AG09319 (cell line): ENCODE measurements around the gene MYO5B.

Experiments used
- DNase-seq: peaks from one replicate; pipeline ENCODE4 v3.0.0-alpha.2; 2010; ENCODE audit warnings: low read depth; ENCODE audit errors: extremely low read depth
- CTCF ChIP-seq: IDR thresholded peaks from 2 replicates; pipeline ENCODE4 v1.5.1; 2011; ENCODE audit warnings: low read depth, mild to moderate bottlenecking, inconsistent platforms, low read length, moderate library complexity

Gene MYO5B

GRCh38 chr18:49963217-49963616 is 231.7 kb downstream of the MYO5B start:
- DNase-seq = no peak
- TF ChIP-seq CTCF = no peak

GRCh38 chr18:49961271-49961670 is 233.7 kb downstream of the MYO5B start:
- TF ChIP-seq CTCF = no peak
- no peak for DNase-seq

- DNase-seq = no peak
- no peak for TF ChIP-seq CTCF
Observed at GRCh38 chr18:49960376-49960775, 234.6 kb downstream of the MYO5B start.

GRCh38 chr18:49959176-49959575 is 235.8 kb downstream of the MYO5B start:
- no peak for DNase-seq
- TF ChIP-seq CTCF = no peak

- no peak for DNase-seq
- no peak for TF ChIP-seq CTCF
Observed at GRCh38 chr18:49955263-49955662, 239.7 kb downstream of the MYO5B start.

GRCh38 chr18:49953391-49953790 is 241.6 kb downstream of the MYO5B start:
- TF ChIP-seq CTCF = no peak
- no peak for DNase-seq

- TF ChIP-seq CTCF = no peak
- no peak for DNase-seq
Observed at GRCh38 chr18:49949951-49950395, 245.0 kb downstream of the MYO5B start.
